ENCODE results near the gene RAP2A. TPM values are rescaled to one million over a fixed set of nuclear protein-coding genes. Genes with fewer than 3 reads are reported as not detected.

RAP2A gene
- total RNA-seq, 2 experiments from 2014 or later: 9.2 to 15.4 TPM

- H3K79me2 ChIP-seq (ENCODE audit: insufficient read depth, low read depth, low read length): no peaks in the 10 kb centered on the region
- H2AFZ ChIP-seq (ENCODE audit: low read length): no peak overlapping the region
- H3K4me2 ChIP-seq (ENCODE audit: low read length): no peak overlapping the region
- ChIA-PET POLR2A (no interaction called here), CTCF (ENCODE audit: unreplicated experiment) (no interaction called here)
- no peaks in the 10 kb centered on the region for H3K4me1 ChIP-seq (ENCODE audit: insufficient read depth, low read length, poor library complexity, severe bottlenecking)
- H3K9me2 ChIP-seq (ENCODE audit: insufficient read depth, low read length): no peaks in the 10 kb centered on the region
- H4K20me1 ChIP-seq (ENCODE audit: insufficient read depth, low read length): no peaks in the 10 kb centered on the region
- no TSS peak for BruUV-seq (replicated peaks)
- DNase-seq (ENCODE audit: low spot score): peak; percentile 2
- no peaks in the 10 kb centered on the region; the same call in 1 of the 2 replicates for H3K36me3 ChIP-seq (ENCODE audit: insufficient read depth, low read length)
- intact Hi-C loops (cut with micrococcal nuclease; ENCODE audit: unreplicated experiment): no loop called here
- TF ChIP-seq EZH2phosphoT487 (IDR thresholded peaks at IDR 0.05; ENCODE audit: borderline replicate concordance, low read depth, low read length): no peak
- no peak for TF ChIP-seq CTCF (conservative IDR thresholded peaks at IDR 0.05; ENCODE audit: low read length)
- no peak overlapping the region for H3K4me3 ChIP-seq (ENCODE audit: low read depth, low read length, poor library complexity, severe bottlenecking)
- H3K9me3 ChIP-seq (ENCODE audit: low read length): no peaks in the 10 kb centered on the region
- H3K27ac ChIP-seq (ENCODE audit: low read depth, low read length, poor library complexity, severe bottlenecking): no peak overlapping the region
These were observed 45.6 kb upstream of the RAP2A start for GRCh38 chr13:97388373-97388772.

- no peaks in the 10 kb centered on the region for H3K79me2 ChIP-seq (ENCODE audit: insufficient read depth, low read depth, low read length)
- DNase-seq (ENCODE audit: low spot score): no peak
- H2AFZ ChIP-seq (ENCODE audit: low read length): no peak overlapping the region
- H3K9me3 ChIP-seq (ENCODE audit: low read length): no peaks in the 10 kb centered on the region
- POLR2A ChIA-PET: no interaction called here
- H3K4me2 ChIP-seq (ENCODE audit: low read length): no peak overlapping the region
- TF ChIP-seq EZH2phosphoT487 (IDR thresholded peaks at IDR 0.05; ENCODE audit: borderline replicate concordance, low read depth, low read length) (no peak), CTCF (conservative IDR thresholded peaks at IDR 0.05; ENCODE audit: low read length) (no peak)
- BruUV-seq (replicated peaks): no TSS peak
- intact Hi-C loops (cut with micrococcal nuclease; ENCODE audit: unreplicated experiment): no loop called here
- no peaks in the 10 kb centered on the region for H3K9me2 ChIP-seq (ENCODE audit: insufficient read depth, low read length)
- H4K20me1 ChIP-seq (ENCODE audit: insufficient read depth, low read length): no peaks in the 10 kb centered on the region
- no peak overlapping the region for H3K27ac ChIP-seq (ENCODE audit: low read depth, low read length, poor library complexity, severe bottlenecking)
- no peak overlapping the region for H3K4me3 ChIP-seq (ENCODE audit: low read depth, low read length, poor library complexity, severe bottlenecking)
- CTCF ChIA-PET (ENCODE audit: unreplicated experiment): no interaction called here
- no peaks in the 10 kb centered on the region for H3K4me1 ChIP-seq (ENCODE audit: insufficient read depth, low read length, poor library complexity, severe bottlenecking)
- H3K36me3 ChIP-seq (ENCODE audit: insufficient read depth, low read length): no peaks in the 10 kb centered on the region; the same call in 1 of the 2 replicates
These were observed 42.9 kb upstream of the RAP2A start for GRCh38 chr13:97390941-97391600.

- intact Hi-C loops (cut with micrococcal nuclease; ENCODE audit: unreplicated experiment): no loop called here
These were observed 41.9 kb upstream of the RAP2A start for GRCh38 chr13:97392020-97392419.

More at GRCh38 chr13:97392020-97392419, 41.9 kb upstream of the RAP2A start:
- H3K27ac ChIP-seq (ENCODE audit: low read depth, low read length, poor library complexity, severe bottlenecking): no peak overlapping the region
- H4K20me1 ChIP-seq (ENCODE audit: insufficient read depth, low read length): no peaks in the 10 kb centered on the region
- no peak overlapping the region for H3K4me2 ChIP-seq (ENCODE audit: low read length)
- H3K36me3 ChIP-seq (ENCODE audit: insufficient read depth, low read length): no peaks in the 10 kb centered on the region; the same call in 1 of the 2 replicates
- no peaks in the 10 kb centered on the region for H3K9me2 ChIP-seq (ENCODE audit: insufficient read depth, low read length)
- H3K4me3 ChIP-seq (ENCODE audit: low read depth, low read length, poor library complexity, severe bottlenecking): no peak overlapping the region
- no peaks in the 10 kb centered on the region for H3K79me2 ChIP-seq (ENCODE audit: insufficient read depth, low read depth, low read length)
- TF ChIP-seq EZH2phosphoT487 (IDR thresholded peaks at IDR 0.05; ENCODE audit: borderline replicate concordance, low read depth, low read length) (no peak), CTCF (conservative IDR thresholded peaks at IDR 0.05; ENCODE audit: low read length) (no peak)
- POLR2A ChIA-PET: no interaction called here
- no peaks in the 10 kb centered on the region for H3K4me1 ChIP-seq (ENCODE audit: insufficient read depth, low read length, poor library complexity, severe bottlenecking)
- no peak overlapping the region for H2AFZ ChIP-seq (ENCODE audit: low read length)
- no peaks in the 10 kb centered on the region for H3K9me3 ChIP-seq (ENCODE audit: low read length)
- no peak for DNase-seq (ENCODE audit: low spot score)
- BruUV-seq (replicated peaks): no TSS peak
- CTCF ChIA-PET (ENCODE audit: unreplicated experiment): no interaction called here

Measured in OCI-LY7 (cell line).